NK-92 treated with Interleukin-12 subunit alpha and Interleukin-12 subunit beta, amount 100 ng/mL, for 24 hours (cell line): ENCODE data around the gene GRID1.

Source experiments
- DNase-seq: peaks from one replicate; lab custom pipeline; 2025; lab: John Stamatoyannopoulos, UW

GRID1 gene

DNA sequence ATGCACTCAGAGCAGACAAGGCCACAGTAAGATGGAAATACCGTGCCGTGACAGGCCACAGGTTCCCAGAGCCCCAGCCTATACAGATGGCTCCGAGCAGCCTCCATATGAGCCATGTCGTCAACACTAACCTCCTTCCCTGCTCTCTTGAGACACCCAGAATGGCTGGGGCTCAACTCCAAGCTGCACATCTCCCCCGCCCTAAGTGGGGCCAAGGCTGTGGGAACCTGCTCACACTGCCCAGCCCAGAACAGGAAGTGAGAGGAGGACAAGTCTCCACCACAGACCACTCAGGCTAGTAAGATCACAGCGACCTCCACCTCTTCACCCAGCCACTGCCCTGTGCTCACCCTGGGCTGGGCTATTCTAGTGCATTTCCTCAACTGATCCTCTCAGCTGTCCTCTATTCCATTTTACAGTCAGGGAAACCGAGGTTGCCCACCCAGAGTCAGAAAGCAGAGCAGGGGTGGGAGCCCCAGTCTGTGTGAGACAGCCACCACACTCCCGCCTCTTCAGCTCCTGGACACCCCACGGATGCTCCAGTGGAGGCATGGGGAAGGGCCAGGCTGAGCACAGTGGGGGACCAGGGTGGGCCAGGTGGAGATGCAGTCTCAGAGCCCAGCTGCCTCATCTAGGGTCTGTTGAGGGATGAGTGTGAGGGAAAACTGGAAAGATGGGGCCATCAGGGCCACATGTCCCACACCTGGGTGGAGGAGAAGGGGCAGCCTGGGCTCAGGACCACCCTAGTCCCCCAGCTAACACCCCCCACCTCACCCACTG lies 11.6 kb downstream of the GRID1 start:
- DNase-seq = no peak

DNA sequence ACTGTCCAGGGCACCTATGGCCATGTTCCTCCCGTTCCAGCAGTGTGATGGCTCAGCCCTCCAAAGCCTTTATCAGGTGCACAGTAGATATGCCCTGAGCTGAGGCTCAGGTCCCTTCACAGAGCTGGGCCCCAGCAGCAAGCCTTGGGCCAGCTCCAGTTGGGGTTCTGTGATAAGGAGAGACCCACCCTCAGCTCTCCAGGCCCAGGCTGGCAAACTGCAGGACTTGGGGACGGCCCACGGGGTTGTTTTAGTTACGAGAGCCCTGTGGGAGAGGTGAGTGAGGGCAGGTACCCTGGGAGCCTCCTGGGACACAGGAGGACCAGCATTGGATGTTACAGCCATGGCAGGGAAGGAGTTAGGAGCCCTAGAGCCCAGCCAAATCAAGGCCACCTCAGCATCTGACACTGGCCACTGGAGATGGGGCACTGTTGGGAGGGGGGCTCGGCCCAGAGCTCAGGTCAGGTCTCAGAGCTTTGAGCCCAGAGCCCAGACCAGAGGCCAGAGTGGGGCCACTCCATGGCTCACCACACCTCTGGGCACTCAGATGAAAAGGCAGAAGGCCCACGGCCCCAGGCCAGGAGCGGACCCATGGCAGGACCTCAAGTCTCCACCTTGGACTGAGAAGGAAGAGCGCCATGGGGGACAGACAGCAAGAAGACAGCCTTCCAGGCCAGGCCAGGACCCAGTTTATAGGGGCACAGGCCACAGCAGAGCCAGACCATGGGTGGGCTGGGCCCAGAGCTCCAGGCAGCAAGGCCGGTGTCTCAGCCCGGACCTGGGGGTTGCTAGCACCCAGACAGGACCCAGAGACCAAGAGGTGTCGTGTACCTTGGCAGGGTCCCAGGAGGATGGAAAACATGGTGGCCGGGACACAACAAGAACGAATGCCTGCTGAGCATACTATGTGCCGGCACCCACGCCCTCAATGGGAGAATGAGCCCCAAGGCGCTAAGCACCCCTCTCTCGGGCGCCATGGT lies 12.8 kb downstream of the GRID1 start:
- DNase-seq = no peak

DNA sequence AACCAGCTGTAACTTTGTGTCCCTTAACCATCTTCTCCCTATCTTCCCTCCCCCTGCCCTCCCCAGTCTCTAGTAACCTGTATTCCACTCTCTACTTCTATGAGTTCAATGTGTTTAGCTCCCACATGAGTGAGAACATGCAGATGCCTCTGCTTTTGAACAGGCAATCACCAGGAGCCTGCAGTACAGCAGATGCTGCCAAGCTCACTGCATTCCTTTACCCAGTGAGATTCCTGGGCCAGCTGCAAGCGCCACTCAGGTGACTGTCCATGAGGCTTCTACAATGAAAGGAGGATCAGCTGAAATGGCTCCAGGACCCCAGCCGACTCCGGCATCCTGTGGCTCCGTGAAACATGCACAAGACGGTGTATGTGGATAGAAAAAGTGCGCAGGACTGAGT lies 15.7 kb downstream of the GRID1 start:
- no peak for DNase-seq

DNA sequence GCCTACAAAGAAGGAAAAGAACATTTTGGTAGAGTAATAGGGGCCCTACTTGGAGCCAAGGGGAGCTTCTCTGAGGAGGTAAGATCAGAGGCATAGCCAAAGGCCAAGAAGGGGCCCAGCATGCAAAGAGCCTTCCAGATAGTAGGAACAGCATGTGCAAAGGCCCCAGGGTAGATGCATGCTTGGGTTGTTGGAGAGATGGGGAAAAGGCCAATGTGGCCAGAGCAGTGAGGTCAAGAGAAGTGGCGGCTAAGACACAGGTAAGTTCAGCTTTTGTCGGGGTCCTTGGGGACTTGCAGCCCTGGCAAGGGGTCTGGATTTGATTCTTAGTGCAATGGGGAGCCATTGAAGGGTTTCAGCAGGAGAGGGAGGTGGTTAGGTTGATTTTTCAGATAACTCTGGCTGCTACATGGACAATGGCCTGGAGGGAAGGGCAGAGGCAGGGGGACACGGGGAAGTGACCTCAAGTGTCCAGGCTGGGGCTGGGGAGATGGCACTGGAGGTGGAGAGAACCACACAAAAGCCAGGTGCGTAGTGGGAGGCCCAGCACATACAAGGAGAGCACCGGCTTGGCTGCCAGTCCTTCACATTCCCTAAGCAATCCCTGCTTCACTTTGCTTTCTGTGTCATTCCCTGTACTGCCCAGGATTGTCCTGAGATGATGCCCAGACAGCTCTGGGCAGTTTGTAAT lies 16.5 kb downstream of the GRID1 start:
- no peak for DNase-seq

DNA sequence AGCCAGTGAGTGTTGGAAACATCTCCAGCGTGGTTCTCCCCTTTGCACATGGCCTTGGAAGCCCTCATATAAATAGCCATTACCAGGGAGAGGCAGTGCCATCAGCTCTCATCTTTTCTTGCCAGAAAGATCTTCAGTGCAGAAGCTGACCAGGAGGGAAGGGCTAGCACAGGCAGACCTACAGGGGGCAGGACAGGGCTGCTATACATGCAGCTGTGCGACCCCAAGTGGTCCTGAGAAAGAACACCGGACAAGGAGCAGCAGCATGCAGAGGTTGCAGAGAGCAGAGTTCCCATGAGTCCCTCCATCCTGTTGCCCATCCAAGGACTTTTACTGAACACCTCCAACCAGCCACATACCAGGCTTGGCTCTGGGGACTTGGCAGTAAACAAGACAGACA lies 17.1 kb downstream of the GRID1 start:
- no peak for DNase-seq

DNA sequence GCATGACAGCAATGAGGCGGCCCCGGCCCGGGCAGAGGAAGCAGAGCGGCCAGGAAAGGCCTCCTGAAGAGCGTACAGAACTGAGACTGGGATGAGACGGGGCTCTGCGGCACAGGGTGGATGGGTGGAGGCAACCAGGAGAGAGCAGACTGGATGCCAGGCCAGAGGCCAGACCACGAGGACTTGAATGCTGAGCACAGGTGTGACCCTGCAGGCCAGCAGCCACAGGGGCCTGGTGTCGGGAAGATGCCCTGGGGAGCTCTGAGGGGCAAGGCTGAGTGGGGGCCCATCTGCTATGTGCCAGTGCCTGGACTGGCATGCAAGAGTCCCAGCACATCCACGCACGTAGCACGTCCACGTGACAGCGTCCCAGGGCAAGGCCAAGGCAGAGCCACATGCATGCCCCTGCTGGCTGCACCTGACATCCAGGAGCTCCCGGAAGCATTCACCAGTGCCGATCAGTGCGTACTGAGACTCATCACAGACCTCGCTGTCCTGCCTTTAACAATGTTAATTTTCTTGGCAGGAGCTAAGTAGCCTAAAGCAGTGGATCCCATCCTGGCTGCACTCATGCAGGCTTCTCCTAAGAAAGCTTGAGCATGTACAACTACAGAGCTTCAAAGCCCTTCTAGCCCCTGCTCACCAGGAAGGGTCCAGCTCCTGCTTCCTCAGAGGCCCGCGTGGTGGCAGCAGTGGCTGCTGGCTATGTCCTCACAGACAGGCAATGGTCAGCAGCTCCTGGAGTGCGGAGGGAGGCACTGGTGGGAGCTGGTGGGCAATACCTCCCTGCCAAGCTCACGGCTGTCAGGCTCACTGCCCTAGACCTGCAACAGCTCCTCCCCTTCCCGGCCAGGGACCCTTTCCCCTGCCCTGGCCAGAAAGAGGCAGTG lies 18.0 kb downstream of the GRID1 start:
- DNase-seq = no peak

DNA sequence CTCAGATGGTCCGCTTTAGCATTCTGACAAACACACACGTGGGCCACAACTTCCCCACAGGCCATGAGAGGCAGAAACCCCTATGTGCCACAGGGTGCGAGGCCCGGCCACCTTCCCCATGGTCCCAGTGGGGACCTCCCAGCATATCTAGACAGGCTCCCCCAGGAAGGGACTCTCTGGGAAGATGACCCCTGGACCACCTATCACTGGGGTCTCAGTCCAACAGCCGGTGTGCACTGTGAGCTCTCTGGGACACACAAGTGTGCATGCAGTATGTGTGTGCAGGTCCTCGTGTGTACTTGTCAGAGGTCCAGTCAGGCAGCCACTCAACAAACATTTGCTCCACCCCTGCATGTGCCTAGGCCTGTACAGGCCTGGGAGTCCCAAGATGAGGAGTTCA lies 18.7 kb downstream of the GRID1 start:
- DNase-seq = no peak

DNA sequence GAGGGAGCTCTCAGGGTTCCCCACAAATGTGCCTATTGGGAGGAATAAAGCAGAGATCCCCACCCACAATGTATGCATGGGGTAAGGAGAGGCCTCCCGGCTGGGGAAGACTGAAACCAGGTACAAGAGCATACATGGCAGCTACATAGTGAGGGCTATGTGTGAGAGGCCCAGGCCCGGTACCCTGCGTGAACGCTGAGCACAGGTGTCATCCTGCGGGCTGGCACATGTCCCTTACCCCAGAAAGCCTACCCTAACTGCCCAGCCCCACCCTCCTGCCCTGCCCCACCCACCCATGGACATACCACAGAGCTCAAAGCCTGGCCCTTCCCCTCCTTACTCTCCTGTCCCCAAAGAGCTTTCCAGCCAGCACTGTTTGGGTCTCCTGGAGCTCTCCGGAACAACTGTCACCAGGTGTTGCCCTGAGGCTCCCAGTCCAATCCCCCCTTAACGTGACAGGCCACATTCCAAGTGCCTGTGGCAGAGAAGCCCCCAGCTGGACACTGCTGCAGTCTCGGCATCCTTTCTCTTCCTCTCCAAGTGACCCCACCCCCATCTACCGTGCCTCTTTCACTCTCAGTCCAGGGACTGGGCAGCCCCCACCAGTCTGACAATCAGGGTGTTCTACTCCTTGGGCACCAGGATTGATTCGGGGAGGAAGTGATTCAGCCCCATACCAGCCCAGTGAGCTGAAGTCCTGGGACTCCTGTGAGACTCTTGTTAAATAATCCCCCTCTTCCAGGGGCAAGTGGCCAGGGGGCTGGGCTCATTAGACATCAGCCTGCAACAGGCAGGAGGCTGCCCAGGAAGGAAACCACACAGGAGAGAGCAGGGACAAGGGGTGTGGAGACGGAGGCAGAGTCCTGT lies 19.6 kb downstream of the GRID1 start:
- no peak for DNase-seq

DNA sequence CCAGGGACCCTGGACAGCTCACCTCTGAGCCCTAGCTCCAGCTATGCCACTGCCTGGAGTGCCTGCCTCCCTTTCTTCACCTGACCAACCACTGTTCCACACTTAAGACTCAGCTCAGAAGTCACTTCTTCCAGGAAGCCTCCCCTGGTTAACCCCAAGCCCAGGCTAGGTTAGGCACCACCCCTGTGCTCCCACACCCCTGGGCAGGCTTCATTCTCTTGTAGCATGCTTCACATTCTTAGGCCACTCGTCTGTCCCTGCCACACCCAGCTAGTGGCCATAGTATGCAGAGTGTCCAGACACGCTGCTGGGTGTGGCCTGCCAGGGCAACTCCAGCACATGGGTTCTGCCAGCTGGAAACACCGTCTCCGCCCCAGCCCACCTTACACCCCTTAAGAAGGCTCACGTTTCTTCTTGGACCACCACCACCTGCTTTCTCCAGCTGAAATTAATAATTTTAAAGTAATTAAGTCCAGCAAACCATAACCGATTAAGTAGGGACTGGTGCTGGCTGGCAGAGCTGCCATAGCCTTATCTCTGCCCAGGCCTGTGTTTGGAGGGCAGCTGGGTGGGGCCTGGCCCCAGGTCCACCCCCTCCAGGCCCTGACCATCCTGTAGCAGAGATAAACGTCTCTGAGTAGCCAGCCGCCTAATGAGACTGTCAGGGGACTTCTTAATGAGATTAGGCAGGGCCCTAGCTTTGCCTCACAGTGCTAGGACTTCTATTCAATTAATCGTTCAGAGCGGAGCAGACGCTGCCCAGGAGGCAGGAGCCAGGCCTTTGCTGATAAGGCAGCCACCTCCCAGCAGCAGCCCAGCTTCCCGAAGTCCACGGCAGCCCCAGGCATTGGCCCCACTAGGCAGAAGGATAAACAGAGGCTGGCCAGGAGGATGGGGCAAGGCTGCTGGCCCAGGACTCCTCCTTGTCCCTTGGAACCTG lies 20.5 kb downstream of the GRID1 start:
- no peak for DNase-seq

DNA sequence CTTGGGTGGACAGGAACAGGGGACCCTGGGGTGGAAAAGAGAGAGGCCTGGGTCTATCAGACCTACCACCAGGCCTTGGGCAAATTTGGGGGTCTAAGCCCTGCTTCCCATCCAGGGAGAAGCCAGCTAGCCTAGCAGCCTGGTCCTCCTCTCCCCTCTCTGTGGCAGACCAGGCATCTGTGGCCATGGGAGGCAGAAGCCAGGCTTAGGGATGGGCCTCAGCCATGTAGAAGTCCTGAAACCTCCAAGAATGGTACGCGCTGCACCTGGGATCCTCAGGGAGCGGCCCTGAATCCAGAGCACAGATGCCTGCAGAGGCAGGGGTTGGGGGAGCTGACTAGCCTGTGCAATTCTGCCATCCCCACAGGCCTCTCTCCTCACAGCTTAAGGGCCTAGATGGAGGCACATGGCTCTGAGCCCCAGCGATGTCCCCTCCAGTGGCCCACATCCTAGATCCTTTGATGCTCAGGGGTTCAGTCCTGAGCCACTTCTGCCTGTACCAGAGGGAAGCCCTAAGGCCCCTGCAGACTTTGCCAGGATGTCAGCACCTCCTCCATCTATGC lies 21.2 kb downstream of the GRID1 start:
- no peak for DNase-seq

DNA sequence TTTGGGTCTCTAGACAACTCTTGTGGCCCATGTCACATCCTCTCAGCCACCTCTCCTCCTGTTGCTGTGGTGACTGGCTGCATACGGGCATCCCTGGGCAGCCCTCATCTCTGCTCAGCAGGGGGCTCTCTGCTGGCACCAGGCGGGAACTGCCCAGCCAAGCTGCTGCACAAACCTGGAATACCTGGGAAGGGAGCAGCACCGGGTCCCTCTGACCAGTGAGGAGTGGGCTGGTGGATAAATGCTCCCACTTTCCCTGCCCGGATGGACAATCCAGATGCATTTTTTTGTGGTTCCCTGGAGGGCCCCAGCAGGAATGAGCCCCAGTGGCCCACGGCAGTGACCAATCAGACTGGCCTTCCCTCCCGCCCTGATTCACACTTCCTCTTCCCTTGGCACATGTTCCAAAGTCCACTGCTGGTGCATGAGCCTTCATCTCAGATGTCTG lies 21.9 kb downstream of the GRID1 start:
- no peak for DNase-seq

DNA sequence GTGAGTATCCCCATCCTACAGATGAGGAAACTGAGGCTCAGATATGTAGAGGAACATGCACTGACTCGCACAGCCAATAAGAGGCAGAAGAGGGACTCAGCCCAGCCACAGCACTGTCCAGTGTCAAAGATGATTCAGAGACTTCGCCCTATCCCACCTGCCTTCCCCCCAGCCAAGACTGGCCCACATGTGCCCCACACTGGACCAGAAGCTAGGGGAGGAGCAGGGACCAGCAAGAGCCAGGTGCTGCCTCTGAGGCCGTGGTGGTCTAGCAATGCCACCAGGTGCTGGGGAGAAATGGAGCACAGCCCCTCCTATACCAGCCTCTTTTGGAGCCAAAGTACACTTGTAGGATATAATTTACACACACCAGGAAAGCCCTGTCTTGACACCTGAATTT lies 22.3 kb downstream of the GRID1 start:
- no peak for DNase-seq

DNA sequence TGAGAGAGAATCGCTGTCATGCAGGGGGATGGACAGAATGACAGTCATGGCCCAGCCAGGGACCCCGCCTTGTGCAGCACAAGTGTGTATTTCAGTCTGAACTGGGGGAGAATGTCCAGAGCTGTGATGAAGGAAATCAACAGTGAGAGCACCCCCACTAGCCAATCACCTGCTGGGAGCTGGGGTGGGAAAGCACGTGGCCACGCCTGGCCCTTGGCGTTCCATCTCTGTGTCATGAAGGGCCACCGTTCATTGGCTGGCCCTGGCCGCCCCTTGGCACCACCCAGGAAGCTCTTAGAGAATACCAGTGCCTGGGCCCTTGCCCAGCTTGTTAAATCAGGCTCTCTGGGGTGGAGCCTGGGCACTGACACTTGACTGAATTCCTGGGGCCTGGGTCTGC lies 22.8 kb downstream of the GRID1 start:
- DNase-seq = no peak

DNA sequence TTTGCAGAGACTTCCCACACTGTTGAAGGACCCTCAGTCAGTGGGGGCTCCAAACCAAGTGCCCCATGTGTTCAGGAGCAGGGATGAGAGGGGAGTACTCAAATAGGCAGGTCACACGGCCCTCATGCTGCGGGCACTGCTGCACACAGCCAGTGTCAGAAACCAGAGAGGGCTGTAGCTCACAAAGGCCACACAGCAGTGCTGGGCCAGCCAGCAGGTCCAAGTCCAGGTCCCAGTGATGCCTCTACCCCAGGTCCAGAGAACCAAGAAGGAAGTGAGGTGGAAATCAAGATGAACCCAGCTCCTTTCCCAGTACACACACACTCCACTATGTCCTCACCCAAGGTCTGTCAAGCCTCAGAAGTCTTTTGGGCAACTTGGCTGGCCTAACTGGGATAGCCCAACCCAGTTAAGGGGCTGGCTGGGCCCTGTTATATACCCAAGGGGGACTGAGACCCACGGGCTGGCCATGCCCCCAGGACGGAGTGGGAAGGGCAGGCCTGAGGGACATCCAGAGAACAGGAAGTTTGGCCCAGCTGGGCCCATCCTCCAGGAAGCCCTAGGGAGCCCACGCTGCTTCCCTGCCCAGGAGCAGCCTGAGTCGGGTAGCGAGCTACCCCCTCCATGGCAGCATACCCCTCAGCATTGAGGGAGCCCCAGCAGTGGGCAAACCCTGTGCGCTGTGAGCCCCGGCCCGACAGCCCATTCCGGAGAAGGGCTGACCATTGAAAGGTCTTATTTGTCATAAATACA lies 24.3 kb downstream of the GRID1 start:
- DNase-seq = no peak

DNA sequence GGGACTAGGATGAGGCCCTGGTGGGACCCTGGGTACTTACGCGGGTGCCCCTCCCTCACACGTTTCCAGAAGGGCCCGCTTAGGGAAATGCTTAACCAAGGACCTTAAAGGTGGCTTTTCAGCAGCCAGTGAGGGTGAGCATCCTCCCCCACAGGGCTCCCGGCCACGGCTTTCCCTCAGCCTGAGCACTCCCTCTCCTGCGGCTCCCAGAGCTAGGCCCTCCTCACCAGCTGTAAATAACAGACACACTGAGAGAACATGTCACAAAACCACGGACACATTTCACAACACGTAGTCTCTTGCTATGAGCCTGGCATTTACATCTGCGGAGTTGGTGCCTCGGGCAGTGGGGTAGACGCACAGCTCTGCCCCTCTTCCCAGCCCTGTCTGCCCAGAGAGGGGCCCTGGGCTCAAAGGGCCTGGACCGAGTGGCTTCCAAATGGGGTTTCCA lies 25.2 kb downstream of the GRID1 start:
- DNase-seq = no peak

DNA sequence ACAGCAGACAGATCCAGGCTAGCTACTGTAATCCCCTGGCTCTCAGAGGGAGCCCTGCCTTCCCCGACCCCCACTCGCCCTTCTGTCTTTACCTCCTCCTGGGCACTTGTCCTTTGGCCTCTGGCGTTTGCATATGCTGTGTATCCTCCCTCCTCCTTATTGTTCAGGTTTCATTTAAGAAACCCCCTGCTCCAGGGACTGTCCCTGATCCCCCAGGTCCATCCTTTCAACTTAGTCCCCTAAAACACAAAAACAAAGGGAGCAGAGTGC lies 25.7 kb downstream of the GRID1 start:
- DNase-seq = no peak

DNA sequence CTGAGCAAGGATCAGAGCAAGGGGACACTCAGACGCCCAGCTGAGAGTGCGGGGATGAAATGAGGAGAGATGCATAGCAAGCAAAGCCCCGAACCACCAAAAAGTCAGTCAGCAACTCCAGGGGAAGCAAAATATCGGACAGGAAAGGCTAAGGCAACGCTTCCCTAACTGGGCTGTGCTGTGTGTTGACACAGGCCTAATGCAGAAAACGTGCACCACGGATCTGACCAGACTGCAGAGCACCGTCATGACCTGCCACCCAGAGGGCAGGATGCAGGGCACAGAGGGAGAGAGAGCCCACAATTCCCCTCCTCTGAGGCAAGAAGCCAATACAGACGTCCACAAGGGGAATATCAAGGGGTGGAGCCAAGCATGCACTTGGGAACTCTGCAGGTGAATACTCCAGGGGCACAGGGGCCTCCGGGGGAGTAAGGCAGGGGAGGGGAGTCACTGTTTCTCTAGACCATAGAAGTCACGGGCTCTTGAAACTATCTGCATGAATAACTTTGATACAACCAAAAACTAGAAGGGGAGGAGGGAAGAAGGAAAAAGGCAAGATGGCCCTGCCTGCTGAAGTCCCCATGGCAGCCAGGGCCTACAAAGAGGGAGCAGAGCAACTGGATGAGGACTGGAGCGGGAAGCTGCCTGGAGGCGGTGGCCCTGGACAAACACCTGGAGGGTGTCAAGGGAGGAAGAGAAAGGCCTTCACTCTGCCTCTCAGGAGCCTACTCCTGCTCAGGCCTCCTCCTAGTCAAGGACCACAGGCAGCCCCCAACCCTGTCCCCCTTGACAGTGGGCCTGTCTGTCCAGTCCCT lies 26.2 kb downstream of the GRID1 start:
- DNase-seq = no peak
